Measurements from ENCODE around the gene CDK15.
A peak's percentile ranks its signal among the peaks of the same experiment; 100 is the strongest.

The CDK15 gene

DNA sequence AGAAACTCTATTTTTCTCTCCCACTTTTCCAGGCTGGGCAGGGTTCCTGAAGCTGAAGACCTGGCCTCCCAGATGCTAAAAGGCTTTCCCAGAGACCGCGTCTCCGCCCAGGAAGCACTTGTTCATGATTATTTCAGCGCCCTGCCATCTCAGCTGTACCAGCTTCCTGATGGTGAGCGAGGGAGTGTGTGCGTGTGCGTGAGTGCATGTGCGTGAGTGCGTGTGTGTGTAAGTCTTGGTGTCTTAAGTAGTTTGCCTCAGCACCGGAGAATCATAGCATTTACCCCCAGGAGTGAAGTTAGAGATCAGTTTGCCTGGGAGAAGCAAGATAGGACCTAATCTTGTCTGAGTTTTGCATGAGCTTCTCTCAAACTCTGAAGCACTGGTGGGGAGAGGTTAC lies 73.7 kb downstream of the CDK15 start:
- no peak for DNase-seq

DNA sequence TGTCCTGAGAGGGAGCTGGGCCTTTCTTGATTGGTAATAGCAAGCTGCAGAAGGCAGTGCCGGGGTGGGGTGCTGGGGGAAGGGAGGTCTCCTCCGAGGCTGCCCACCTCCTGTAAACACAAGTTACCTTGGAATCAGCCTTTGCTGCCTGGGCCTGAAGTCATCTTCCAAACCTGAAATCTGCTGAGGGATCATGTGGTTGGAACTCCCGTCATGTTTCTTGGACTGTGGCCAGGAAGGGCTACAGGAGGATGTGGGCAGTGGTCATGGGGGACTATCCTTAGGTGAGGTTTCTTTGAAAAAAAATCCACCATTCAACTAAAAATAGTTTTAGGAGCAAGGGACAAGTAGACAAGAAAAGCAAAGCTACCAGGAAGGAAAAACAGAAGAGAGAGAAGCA lies 74.2 kb downstream of the CDK15 start:
- DNase-seq = no peak

GRCh38 chr2:201880993-201881611 lies 74.8 kb downstream of the CDK15 start:
- no peak for DNase-seq

GRCh38 chr2:201881741-201882140 lies 75.4 kb downstream of the CDK15 start:
- no peak for DNase-seq

DNA sequence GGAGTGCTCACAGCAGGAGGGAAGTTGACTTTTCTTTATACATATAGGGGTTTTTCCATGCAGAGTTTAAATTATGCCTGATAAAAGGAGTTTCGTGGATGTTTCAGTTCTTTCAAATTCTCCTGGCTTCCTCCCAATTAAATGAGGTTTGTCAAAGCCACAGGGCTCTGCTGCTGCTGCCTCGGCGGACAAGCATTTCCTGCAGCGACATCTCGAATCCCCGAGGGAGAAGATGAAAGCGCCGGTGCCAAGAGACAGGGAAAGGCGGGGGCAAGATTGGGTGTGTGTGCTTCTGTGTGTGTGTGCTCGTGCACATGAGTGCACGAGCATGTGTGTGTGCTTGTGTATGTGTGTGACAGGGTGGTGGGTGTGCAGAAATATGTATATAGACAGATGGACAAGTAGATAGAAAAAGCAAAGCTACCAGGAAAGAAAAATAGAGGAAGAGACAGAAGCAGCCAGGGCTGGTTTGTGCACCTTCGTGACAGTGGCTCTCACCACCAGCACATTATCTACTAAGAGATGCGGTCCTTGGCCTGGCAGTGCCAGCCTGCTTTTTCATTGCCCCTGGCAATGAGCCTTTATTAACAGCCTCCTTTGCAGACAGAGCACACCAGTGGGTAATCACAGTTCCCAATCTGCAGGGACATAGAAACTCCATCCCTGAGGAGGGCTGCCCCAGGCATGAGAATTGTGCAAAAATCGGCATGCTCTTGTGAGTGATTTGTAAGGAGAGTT lies 76.2 kb downstream of the CDK15 start:
- peak; percentile 56 for DNase-seq

- peak; percentile 52 for DNase-seq
Observed at GRCh38 chr2:201883606-201884369, 77.5 kb downstream of the CDK15 start.

GRCh38 chr2:201886504-201886903 lies 80.2 kb downstream of the CDK15 start:
- no peak for DNase-seq

DNA sequence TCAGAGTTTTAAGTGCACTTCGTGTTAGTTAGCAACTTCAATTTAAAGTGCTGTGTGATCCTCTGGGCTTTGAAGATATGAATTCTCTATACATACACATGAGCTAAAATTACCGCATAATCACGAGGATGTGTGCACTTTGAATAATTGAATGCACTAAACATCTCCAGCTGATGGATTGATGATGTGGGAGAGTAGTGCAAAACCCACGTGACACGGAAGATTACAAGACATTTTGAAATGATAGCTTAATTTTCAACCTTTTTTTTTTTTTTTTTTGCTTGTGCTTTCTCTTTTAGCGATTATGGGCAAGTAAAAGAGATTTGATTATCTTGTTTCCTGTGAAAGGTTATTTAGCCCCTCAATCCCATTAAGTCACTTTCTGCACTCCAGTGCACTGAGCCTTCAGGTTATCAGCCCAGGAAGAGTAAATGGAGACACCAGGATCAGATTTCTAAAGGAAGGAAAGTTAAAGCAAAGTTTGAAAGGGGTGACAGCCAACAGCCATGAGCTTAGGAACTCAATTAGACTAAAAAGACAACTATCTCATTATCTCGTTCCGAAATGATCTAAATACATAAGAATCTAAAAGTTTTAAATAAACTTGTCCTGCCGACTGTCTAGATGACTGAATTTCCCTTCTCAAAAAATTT lies 81.6 kb downstream of the CDK15 start:
- no peak for DNase-seq

DNA sequence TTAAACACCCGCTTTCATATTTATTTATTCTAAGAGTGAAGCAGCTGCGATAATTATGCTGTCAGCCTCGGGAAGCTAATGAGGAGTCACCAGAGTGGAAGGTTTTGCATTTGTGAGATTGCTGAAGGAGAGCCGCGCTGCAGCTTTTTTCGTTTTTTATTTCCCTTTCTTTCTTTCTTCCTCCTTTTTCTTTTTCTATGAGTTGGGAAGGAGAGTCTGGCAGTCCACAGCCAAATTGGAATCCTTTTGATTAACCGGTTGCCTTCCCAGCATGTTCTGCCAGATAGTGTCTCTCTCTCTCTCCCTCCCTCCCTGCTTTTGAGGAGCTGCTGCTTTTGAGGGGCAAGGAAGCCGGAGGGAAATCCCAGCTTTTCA lies 82.1 kb downstream of the CDK15 start:
- DNase-seq = no peak

GRCh38 chr2:201890453-201890852 lies 84.1 kb downstream of the CDK15 start:
- no peak for DNase-seq

DNA sequence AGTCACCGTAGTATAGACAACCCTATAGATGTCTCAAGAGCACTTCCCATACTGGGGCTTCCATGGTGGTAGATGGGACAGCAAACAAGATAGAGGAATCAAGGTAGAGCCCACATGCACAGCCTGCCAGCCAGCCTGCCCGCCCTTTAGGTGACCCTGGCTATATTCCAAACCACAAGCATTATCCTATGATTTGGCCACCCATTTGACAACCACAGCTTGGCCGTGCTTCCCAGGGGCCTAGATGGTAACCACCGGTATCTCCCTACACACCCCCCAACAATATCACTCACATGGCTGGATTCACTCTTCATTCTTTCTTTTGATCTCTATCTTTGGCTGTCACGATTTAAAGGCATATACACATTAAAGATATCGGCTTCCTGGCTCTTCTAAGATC lies 85.3 kb downstream of the CDK15 start:
- no peak for DNase-seq

DNA sequence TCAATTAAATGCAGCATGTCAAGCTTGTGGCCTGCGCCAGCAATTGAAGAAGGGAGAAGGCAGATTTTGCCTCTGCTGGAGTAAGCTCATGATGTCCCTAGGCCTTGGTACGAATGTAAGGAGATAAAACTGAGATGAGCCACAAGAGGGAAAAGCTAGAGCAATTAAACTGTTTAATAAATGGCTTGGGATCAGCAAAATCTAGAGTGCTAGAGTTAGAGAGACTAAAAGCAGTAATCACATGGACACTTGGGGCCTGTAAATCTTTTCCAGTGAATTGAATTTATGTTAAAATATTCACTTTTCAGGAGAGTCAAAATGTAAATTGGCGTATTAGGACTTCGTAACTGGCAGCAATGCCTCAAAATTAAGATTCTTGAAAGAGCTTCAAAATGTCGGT lies 86.2 kb downstream of the CDK15 start:
- no peak for DNase-seq

- DNase-seq = no peak
Observed at GRCh38 chr2:201900362-201900761, 94.0 kb downstream of the CDK15 start.

- DNase-seq = no peak
Observed at GRCh38 chr2:201901786-201902185, 95.4 kb downstream of the CDK15 start.

- DNase-seq = no peak
Observed at GRCh38 chr2:201904538-201905420, 98.4 kb downstream of the CDK15 start.

GRCh38 chr2:201906777-201907562 lies 100.6 kb downstream of the CDK15 start:
- DNase-seq = peak; percentile 28

GRCh38 chr2:201907563-201907881 lies 101.2 kb downstream of the CDK15 start:
- DNase-seq = no peak

- DNase-seq = no peak
Observed at GRCh38 chr2:201908901-201909300, 102.6 kb downstream of the CDK15 start.

- no peak for DNase-seq
Observed at GRCh38 chr2:201909348-201909747, 103.0 kb downstream of the CDK15 start.

DNA sequence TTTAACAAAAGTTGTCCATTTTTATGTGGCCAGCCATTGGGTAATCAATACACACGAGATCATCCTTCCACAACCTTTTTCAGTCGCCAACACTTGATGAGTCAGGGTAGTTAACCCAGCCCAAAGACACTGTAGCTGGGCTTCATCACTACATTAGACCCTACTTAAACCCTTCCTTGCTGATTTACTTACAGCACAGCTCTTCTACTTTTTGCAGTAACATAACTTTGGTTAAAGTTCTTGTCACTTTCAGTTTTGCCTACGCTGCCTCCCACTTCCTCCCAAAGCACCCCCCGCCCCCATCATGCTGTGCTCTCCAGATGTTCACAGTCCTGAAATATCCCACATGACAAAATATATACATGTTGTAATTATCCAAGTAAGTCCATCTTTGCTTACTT lies 103.6 kb downstream of the CDK15 start:
- DNase-seq = no peak

- DNase-seq = no peak
Observed at GRCh38 chr2:201911372-201911771, 105.0 kb downstream of the CDK15 start.

DNA sequence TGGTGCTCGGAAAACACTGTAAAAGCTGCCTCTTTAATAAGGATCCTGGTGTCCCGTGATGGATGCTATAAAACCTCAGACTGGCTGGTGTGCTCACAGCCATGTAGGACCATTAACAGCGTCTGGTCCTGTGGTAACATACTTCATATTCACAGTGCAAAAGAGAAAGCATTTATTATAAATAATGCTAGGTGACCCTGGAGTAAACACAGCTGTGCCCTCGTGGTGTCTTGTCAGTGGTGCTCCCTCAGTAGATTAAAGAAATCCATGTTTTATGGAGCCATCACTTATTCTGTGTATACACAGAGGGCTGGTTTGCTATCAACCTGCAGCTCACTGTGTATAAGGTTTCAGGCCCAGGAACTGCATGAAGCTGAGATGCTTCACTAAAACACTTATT lies 106.9 kb downstream of the CDK15 start:
- no peak for DNase-seq
